DOHH2 (cell line): ENCODE measurements around the gene TMEM253.

Source experiments
- H3F3A ChIP-seq: fragments of 200-600 bp; sonication (generic), shearing (Covaris generic); 2 replicates; pipeline ENCODE4 v1.6.0; 2016; ENCODE audit warnings: antibody characterized with exemption, mild to moderate bottlenecking; ENCODE audit not compliant: control insufficient read depth, insufficient read depth
- H3K27ac ChIP-seq: fragments of 200-600 bp; sonication (generic); 2 replicates; pipeline ENCODE4 v1.5.1; 2014; ENCODE audit warnings: low read depth, mild to moderate bottlenecking, low read length, moderate library complexity
- H3K27me3 ChIP-seq: fragments of 200-600 bp; sonication (generic); 2 replicates; pipeline ENCODE4 v1.6.1; 2014; ENCODE audit warnings: mild to moderate bottlenecking, low read length, mixed read lengths; ENCODE audit not compliant: control insufficient read depth
- H3K36me3 ChIP-seq: fragments of 200-600 bp; sonication (generic); 2 replicates; pipeline ENCODE4 v1.6.1; 2014; ENCODE audit warnings: mild to moderate bottlenecking, low read length, moderate library complexity, mixed read lengths; ENCODE audit not compliant: control insufficient read depth
- H3K4me1 ChIP-seq: fragments of 200-600 bp; sonication (generic); 2 replicates; pipeline ENCODE4 v1.6.1; 2014; ENCODE audit warnings: mild to moderate bottlenecking, low read length, mixed read lengths; ENCODE audit not compliant: control insufficient read depth
- H3K4me2 ChIP-seq: fragments of 200-600 bp; sonication (generic); 2 replicates; pipeline ENCODE4 v1.6.0; 2014; ENCODE audit warnings: mild to moderate bottlenecking, low read length, moderate library complexity
- H3K4me3 ChIP-seq: fragments of 200-600 bp; sonication (generic); 2 replicates; pipeline ENCODE4 v1.5.1; 2014; ENCODE audit warnings: mild to moderate bottlenecking, low read length, mixed read lengths
- H3K79me2 ChIP-seq: fragments of 200-600 bp; sonication (generic); 2 replicates; pipeline ENCODE4 v1.6.1; 2014; ENCODE audit warnings: mild to moderate bottlenecking, low read length, mixed read lengths; ENCODE audit not compliant: control insufficient read depth
- H3K9me2 ChIP-seq: fragments of 200-600 bp; sonication (generic); replicated peaks from 2 replicates; pipeline ENCODE4 v1.6.1; 2014; ENCODE audit warnings: mild to moderate bottlenecking, low read length, mixed read lengths; ENCODE audit not compliant: control insufficient read depth
- H3K9me3 ChIP-seq: fragments of 200-600 bp; sonication (generic); 2 replicates; pipeline ENCODE4 v1.6.1; 2014; ENCODE audit warnings: antibody characterized with exemption, low read length, mixed read lengths; ENCODE audit not compliant: control insufficient read depth, insufficient read depth
- H4K20me1 ChIP-seq: fragments of 200-600 bp; sonication (generic); 2 replicates; pipeline ENCODE4 v1.6.0; 2014; ENCODE audit warnings: low read depth, mild to moderate bottlenecking, antibody characterized with exemption, low read length, moderate library complexity; ENCODE audit not compliant: control insufficient read depth, insufficient read depth
- CTCF ChIP-seq: fragments of 200-600 bp; sonication (generic); IDR thresholded peaks from one replicate; pipeline ENCODE4 v1.5.1; 2014; ENCODE audit warnings: antibody characterized with exemption, mild to moderate bottlenecking, low read depth, low read length; ENCODE audit not compliant: poor library complexity, severe bottlenecking
- EZH2phosphoT487 ChIP-seq: fragments of 200-600 bp; sonication (generic); IDR thresholded peaks from 2 replicates; pipeline ENCODE4 v1.6.1; 2017; ENCODE audit warnings: borderline replicate concordance, mild to moderate bottlenecking, antibody characterized with exemption, low read length, moderate library complexity, mixed read lengths

The TMEM253 gene

GRCh38 chr14:21100931-21101330, at the start of gene TMEM253:
TMEM253 (plus strand) TSS chr14:21101066; CDS start chr14:21101344, 278 bp downstream.
- no peak for TF ChIP-seq EZH2phosphoT487
- TF ChIP-seq CTCF: no peak
- Histone ChIP-seq H3K27ac (no peak within 1 kb of the TSS), H3F3A (peaks cover 15% of the 10 kb centered on the region), H3K4me2 (peak within 1 kb of the TSS; percentile 84), H3K9me2 (no peaks in the 10 kb centered on the region), H3K27me3 (peaks cover 4% of the 10 kb centered on the region; the same call in 1 of the 2 replicates), H3K79me2 (peaks cover 16% of the 10 kb centered on the region), H3K4me1 (peaks cover 46% of the 10 kb centered on the region), H4K20me1 (no peaks in the 10 kb centered on the region), H3K36me3 (peaks cover 5% of the 10 kb centered on the region), H3K4me3 (no peak within 1 kb of the TSS), H3K9me3 (no peaks in the 10 kb centered on the region)

- Histone ChIP-seq H3K9me2 (no peaks in the 10 kb centered on the region), H4K20me1 (no peaks in the 10 kb centered on the region), H3K36me3 (no peaks in the 10 kb centered on the region), H3K9me3 (no peaks in the 10 kb centered on the region), H3K4me2 (no peak overlapping the region), H3F3A (no peaks in the 10 kb centered on the region), H3K4me3 (no peak overlapping the region), H3K79me2 (no peaks in the 10 kb centered on the region), H3K4me1 (no peaks in the 10 kb centered on the region), H3K27me3 (peaks cover 20% of the 10 kb centered on the region), H3K27ac (no peak overlapping the region)
- TF ChIP-seq CTCF: no peak
- TF ChIP-seq EZH2phosphoT487: no peak
Measured at GRCh38 chr14:21053184-21054122, 47.4 kb upstream of the TMEM253 start.

- Histone ChIP-seq H3K4me1 (no peaks in the 10 kb centered on the region), H3K27ac (no peak overlapping the region), H3K79me2 (no peaks in the 10 kb centered on the region), H3K27me3 (peaks cover 18% of the 10 kb centered on the region; the same call in 1 of the 2 replicates), H3K9me3 (no peaks in the 10 kb centered on the region), H3K4me2 (no peak overlapping the region), H3K36me3 (no peaks in the 10 kb centered on the region), H3K4me3 (no peak overlapping the region), H4K20me1 (no peaks in the 10 kb centered on the region), H3K9me2 (no peaks in the 10 kb centered on the region), H3F3A (no peaks in the 10 kb centered on the region)
- TF ChIP-seq CTCF (no peak), EZH2phosphoT487 (no peak)
Measured at GRCh38 chr14:21054123-21054767, 46.6 kb upstream of the TMEM253 start.
